ENCODE data around the gene PRKCH.

The PRKCH gene

GRCh38 chr14:61333087-61333486 is 11.7 kb downstream of the PRKCH start:
- H3K4me2 ChIP-seq (ENCODE audit: insufficient read depth, low read length, poor library complexity, severe bottlenecking) = no peak overlapping the region
- H3K9me3 ChIP-seq (replicated peaks in 1 of 2; ENCODE audit: control insufficient read depth in 2 of 2, insufficient read depth in 1 of 2, low read depth in 1 of 2, low read length in 2 of 2) = no peaks in the 10 kb centered on the region
- no peak overlapping the region for H3K27ac ChIP-seq (replicated peaks; ENCODE audit: low read length)
- no peak overlapping the region for H2BK5ac ChIP-seq (ENCODE audit: low read length)
- no peak overlapping the region for H2BK15ac ChIP-seq (ENCODE audit: low read length)
- H3K4me3 ChIP-seq (ENCODE audit: low read length in 2 of 2) = no peak overlapping the region
- no peaks in the 10 kb centered on the region for H3K36me3 ChIP-seq (replicated peaks in 1 of 2; ENCODE audit: control insufficient read depth in 2 of 2, insufficient read depth in 2 of 2, low read length in 2 of 2)
- no peak overlapping the region for H3K18ac ChIP-seq (ENCODE audit: low read length)
- no peaks in the 10 kb centered on the region for H3K79me1 ChIP-seq (ENCODE audit: low read depth, low read length)
- H3K23ac ChIP-seq (ENCODE audit: low read depth, low read length, poor library complexity) = no peak overlapping the region
- H3K9ac ChIP-seq (ENCODE audit: low read depth, low read length, poor library complexity) = no peak overlapping the region
- no peak overlapping the region for H3K14ac ChIP-seq (ENCODE audit: low read length)
- H2BK120ac ChIP-seq (ENCODE audit: low read depth, low read length) = no peak overlapping the region
- H3K27me3 ChIP-seq (ENCODE audit: control insufficient read depth in 3 of 3, insufficient read depth in 3 of 3, low read depth in 1 of 3, low read length in 3 of 3) = peaks cover 0 to 12% (median 0%) of the 10 kb centered on the region in 3 experiments
- H3K4ac ChIP-seq (ENCODE audit: low read length) = no peak overlapping the region
- H2BK12ac ChIP-seq (ENCODE audit: low read length) = no peak overlapping the region
- no peak overlapping the region for H2AFZ ChIP-seq (ENCODE audit: low read length)
- no peak overlapping the region for H4K91ac ChIP-seq (ENCODE audit: low read depth, low read length, poor library complexity)
- no CpG with 5 or more reads among the region's 1 CpG for WGBS, 2 donors (ENCODE audit: extremely low coverage in 2 of 2, insufficient read length in 2 of 2, insufficient replicate concordance in 1 of 2)
- H2AK5ac ChIP-seq (ENCODE audit: low read depth, low read length) = no peak overlapping the region
- no peak for DNase-seq (ENCODE audit: low spot score)
- no peak overlapping the region for H4K8ac ChIP-seq (ENCODE audit: low read depth, low read length)
- H3K4me1 ChIP-seq (ENCODE audit: control insufficient read depth in 2 of 2, insufficient read depth in 1 of 2, low read depth in 1 of 2, low read length in 2 of 2) = peaks cover 0 to 9% of the 10 kb centered on the region in 2 donors

- no CpG with 5 or more reads among the region's 11 CpGs for WGBS, 2 donors (ENCODE audit: extremely low coverage in 2 of 2, insufficient read length in 2 of 2, insufficient replicate concordance in 1 of 2)
- Histone ChIP-seq H4K8ac (ENCODE audit: low read depth, low read length) (no peak overlapping the region), H3K36me3 (replicated peaks in 1 of 2; ENCODE audit: control insufficient read depth in 2 of 2, insufficient read depth in 2 of 2, low read length in 2 of 2) (no peaks in the 10 kb centered on the region), H2BK5ac (ENCODE audit: low read length) (no peak overlapping the region), H3K4me1 (ENCODE audit: control insufficient read depth in 2 of 2, insufficient read depth in 1 of 2, low read depth in 1 of 2, low read length in 2 of 2) (peaks cover 0 to 9% of the 10 kb centered on the region in 2 donors), H3K4me3 (ENCODE audit: low read length in 2 of 2) (no peak overlapping the region), H2BK120ac (ENCODE audit: low read depth, low read length) (no peak overlapping the region), H3K4me2 (ENCODE audit: insufficient read depth, low read length, poor library complexity, severe bottlenecking) (no peak overlapping the region), H2AFZ (ENCODE audit: low read length) (no peak overlapping the region), H3K23ac (ENCODE audit: low read depth, low read length, poor library complexity) (no peak overlapping the region), H3K79me1 (ENCODE audit: low read depth, low read length) (no peaks in the 10 kb centered on the region), H3K9ac (ENCODE audit: low read depth, low read length, poor library complexity) (peak overlapping the region; percentile 2), H3K9me3 (replicated peaks in 1 of 2; ENCODE audit: control insufficient read depth in 2 of 2, insufficient read depth in 1 of 2, low read depth in 1 of 2, low read length in 2 of 2) (no peaks in the 10 kb centered on the region), H3K14ac (ENCODE audit: low read length) (no peak overlapping the region), H2BK12ac (ENCODE audit: low read length) (no peak overlapping the region), H3K27ac (replicated peaks; ENCODE audit: low read length) (no peak overlapping the region), H3K18ac (ENCODE audit: low read length) (peak overlapping the region; percentile 30), H3K27me3 (ENCODE audit: control insufficient read depth in 3 of 3, insufficient read depth in 3 of 3, low read depth in 1 of 3, low read length in 3 of 3) (peaks cover 0 to 12% (median 0%) of the 10 kb centered on the region in 3 experiments), H2AK5ac (ENCODE audit: low read depth, low read length) (no peak overlapping the region), H3K4ac (ENCODE audit: low read length) (no peak overlapping the region), H4K91ac (ENCODE audit: low read depth, low read length, poor library complexity) (no peak overlapping the region), H2BK15ac (ENCODE audit: low read length) (no peak overlapping the region)
- DNase-seq (ENCODE audit: low spot score) = no peak
Observed at GRCh38 chr14:61334197-61334701, 12.9 kb downstream of the PRKCH start.

DNA sequence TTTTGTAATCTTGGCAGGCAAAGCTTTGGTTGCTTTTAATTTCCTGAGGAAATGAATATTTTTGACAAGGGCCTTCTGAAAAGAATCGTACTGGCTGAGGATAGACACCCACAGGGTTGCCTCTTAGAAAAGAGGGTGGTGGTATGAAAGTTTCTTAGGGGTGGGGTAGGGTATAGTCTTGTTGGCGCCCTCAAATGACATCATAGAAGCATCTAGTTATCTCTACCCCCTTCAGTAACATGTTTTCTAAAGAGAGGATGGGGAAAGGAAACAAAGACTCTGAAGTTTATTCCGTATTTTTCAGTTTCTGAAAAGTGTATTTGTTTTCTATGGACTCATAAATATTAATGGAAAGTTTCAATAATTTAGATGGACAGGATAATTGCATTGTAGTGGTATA is 13.7 kb downstream of the PRKCH start:
- H3K14ac ChIP-seq (ENCODE audit: low read length) = no peak overlapping the region
- no peak overlapping the region for H3K18ac ChIP-seq (ENCODE audit: low read length)
- H3K4me1 ChIP-seq (ENCODE audit: control insufficient read depth in 2 of 2, insufficient read depth in 1 of 2, low read depth in 1 of 2, low read length in 2 of 2) = peaks cover 0 to 9% of the 10 kb centered on the region in 2 donors
- H3K9ac ChIP-seq (ENCODE audit: low read depth, low read length, poor library complexity) = no peak overlapping the region
- H3K36me3 ChIP-seq (replicated peaks in 1 of 2; ENCODE audit: control insufficient read depth in 2 of 2, insufficient read depth in 2 of 2, low read length in 2 of 2) = no peaks in the 10 kb centered on the region
- H3K79me1 ChIP-seq (ENCODE audit: low read depth, low read length) = no peaks in the 10 kb centered on the region
- H3K27me3 ChIP-seq (ENCODE audit: control insufficient read depth in 3 of 3, insufficient read depth in 3 of 3, low read depth in 1 of 3, low read length in 3 of 3) = peaks cover 0 to 8% (median 0%) of the 10 kb centered on the region in 3 experiments
- H2BK120ac ChIP-seq (ENCODE audit: low read depth, low read length) = no peak overlapping the region
- H3K4ac ChIP-seq (ENCODE audit: low read length) = no peak overlapping the region
- no peak overlapping the region for H3K4me2 ChIP-seq (ENCODE audit: insufficient read depth, low read length, poor library complexity, severe bottlenecking)
- H2BK15ac ChIP-seq (ENCODE audit: low read length) = no peak overlapping the region
- H4K8ac ChIP-seq (ENCODE audit: low read depth, low read length) = no peak overlapping the region
- no peak overlapping the region for H2AFZ ChIP-seq (ENCODE audit: low read length)
- no peak overlapping the region for H3K23ac ChIP-seq (ENCODE audit: low read depth, low read length, poor library complexity)
- WGBS, 2 donors (ENCODE audit: extremely low coverage in 2 of 2, insufficient read length in 2 of 2, insufficient replicate concordance in 1 of 2) = no CpG with 5 or more reads among the region's 3 CpGs
- no peak overlapping the region for H2BK5ac ChIP-seq (ENCODE audit: low read length)
- DNase-seq (ENCODE audit: low spot score) = no peak
- no peak overlapping the region for H2BK12ac ChIP-seq (ENCODE audit: low read length)
- no peak overlapping the region for H3K4me3 ChIP-seq (ENCODE audit: low read length in 2 of 2)
- H3K27ac ChIP-seq (replicated peaks; ENCODE audit: low read length) = no peak overlapping the region
- no peak overlapping the region for H2AK5ac ChIP-seq (ENCODE audit: low read depth, low read length)
- H3K9me3 ChIP-seq (replicated peaks in 1 of 2; ENCODE audit: control insufficient read depth in 2 of 2, insufficient read depth in 1 of 2, low read depth in 1 of 2, low read length in 2 of 2) = no peaks in the 10 kb centered on the region
- no peak overlapping the region for H4K91ac ChIP-seq (ENCODE audit: low read depth, low read length, poor library complexity)

- no peak overlapping the region for H2BK120ac ChIP-seq (ENCODE audit: low read depth, low read length)
- no peaks in the 10 kb centered on the region for H3K79me1 ChIP-seq (ENCODE audit: low read depth, low read length)
- no peaks in the 10 kb centered on the region for H3K9me3 ChIP-seq (replicated peaks in 1 of 2; ENCODE audit: control insufficient read depth in 2 of 2, insufficient read depth in 1 of 2, low read depth in 1 of 2, low read length in 2 of 2)
- H2BK12ac ChIP-seq (ENCODE audit: low read length) = no peak overlapping the region
- H2AK5ac ChIP-seq (ENCODE audit: low read depth, low read length) = no peak overlapping the region
- H3K4me3 ChIP-seq (ENCODE audit: low read length in 2 of 2) = no peak overlapping the region
- H3K36me3 ChIP-seq (replicated peaks in 1 of 2; ENCODE audit: control insufficient read depth in 2 of 2, insufficient read depth in 2 of 2, low read length in 2 of 2) = no peaks in the 10 kb centered on the region
- no peak overlapping the region for H2AFZ ChIP-seq (ENCODE audit: low read length)
- H3K14ac ChIP-seq (ENCODE audit: low read length) = no peak overlapping the region
- peaks cover 0 to 8% (median 0%) of the 10 kb centered on the region in 3 experiments for H3K27me3 ChIP-seq (ENCODE audit: control insufficient read depth in 3 of 3, insufficient read depth in 3 of 3, low read depth in 1 of 3, low read length in 3 of 3)
- H3K23ac ChIP-seq (ENCODE audit: low read depth, low read length, poor library complexity) = no peak overlapping the region
- H3K9ac ChIP-seq (ENCODE audit: low read depth, low read length, poor library complexity) = no peak overlapping the region
- no peak for DNase-seq (ENCODE audit: low spot score)
- no peak overlapping the region for H3K4me2 ChIP-seq (ENCODE audit: insufficient read depth, low read length, poor library complexity, severe bottlenecking)
- H3K18ac ChIP-seq (ENCODE audit: low read length) = no peak overlapping the region
- H2BK15ac ChIP-seq (ENCODE audit: low read length) = no peak overlapping the region
- H4K8ac ChIP-seq (ENCODE audit: low read depth, low read length) = no peak overlapping the region
- H3K27ac ChIP-seq (replicated peaks; ENCODE audit: low read length) = no peak overlapping the region
- WGBS, 2 donors (ENCODE audit: extremely low coverage in 2 of 2, insufficient read length in 2 of 2, insufficient replicate concordance in 1 of 2) = no CpG with 5 or more reads among the region's 1 CpG
- no peak overlapping the region for H2BK5ac ChIP-seq (ENCODE audit: low read length)
- no peak overlapping the region for H3K4ac ChIP-seq (ENCODE audit: low read length)
- no peak overlapping the region for H4K91ac ChIP-seq (ENCODE audit: low read depth, low read length, poor library complexity)
- H3K4me1 ChIP-seq (ENCODE audit: control insufficient read depth in 2 of 2, insufficient read depth in 1 of 2, low read depth in 1 of 2, low read length in 2 of 2) = peaks cover 0 to 9% of the 10 kb centered on the region in 2 donors
Observed at GRCh38 chr14:61335671-61336275, 14.4 kb downstream of the PRKCH start.

Data from neuronal stem cell (in vitro differentiated cells).